H9 (cell line): ENCODE results near the gene CASP6. TPM values are rescaled to one million over a fixed set of nuclear protein-coding genes. Genes with fewer than 3 reads are reported as not detected.

Experiments used
- DNase-seq: peaks from one replicate; pipeline ENCODE4 v3.0.0-alpha.2; 2017
- H2AFZ ChIP-seq: one replicate; pipeline ENCODE4 v1.6.1; 2013; ENCODE audit warnings: mild to moderate bottlenecking, low read length, control low read depth, moderate library complexity
- H2AK5ac ChIP-seq: 2 replicates; pipeline ENCODE4 v1.6.1; 2013; ENCODE audit warnings: low read length, control low read depth, mixed read lengths; ENCODE audit not compliant: insufficient read length
- H2BK120ac ChIP-seq: one replicate; pipeline ENCODE4 v1.6.1; 2013; ENCODE audit warnings: low read depth, mild to moderate bottlenecking, low read length, control low read depth, inconsistent platforms; ENCODE audit not compliant: poor library complexity, severe bottlenecking
- H2BK12ac ChIP-seq: 2 replicates; pipeline ENCODE4 v1.6.1; 2013; ENCODE audit warnings: low read length, control low read depth, mixed read lengths, low read depth; ENCODE audit not compliant: insufficient read length
- H2BK15ac ChIP-seq: 2 replicates; pipeline ENCODE4 v1.6.1; 2013; ENCODE audit warnings: low read depth, low read length, control low read depth
- H2BK20ac ChIP-seq: one replicate; pipeline ENCODE4 v1.6.1; 2013; ENCODE audit warnings: low read depth, mild to moderate bottlenecking, low read length, control low read depth, inconsistent platforms; ENCODE audit not compliant: poor library complexity, severe bottlenecking
- H2BK5ac ChIP-seq: 2 replicates; pipeline ENCODE4 v1.6.1; 2013; ENCODE audit warnings: low read length, control low read depth, mixed read lengths; ENCODE audit not compliant: insufficient read length
- H3K14ac ChIP-seq: 2 replicates; pipeline ENCODE4 v1.6.1; 2013; ENCODE audit warnings: low read length, control low read depth; ENCODE audit not compliant: insufficient read depth
- H3K18ac ChIP-seq: 2 replicates; pipeline ENCODE4 v1.6.1; 2013; ENCODE audit warnings: low read depth, mild to moderate bottlenecking, mixed read lengths, low read length, control low read depth; ENCODE audit not compliant: insufficient read length
- H3K23ac ChIP-seq: 2 replicates; pipeline ENCODE4 v1.6.1; 2013; ENCODE audit warnings: low read length, control low read depth, mixed read lengths, low read depth; ENCODE audit not compliant: insufficient read length
- H3K23me2 ChIP-seq: 2 replicates; pipeline ENCODE4 v1.6.1; 2013; ENCODE audit warnings: low read depth, mild to moderate bottlenecking, mixed read lengths, low read length, control low read depth; ENCODE audit not compliant: insufficient read length, poor library complexity, severe bottlenecking
- H3K27ac ChIP-seq: 2 replicates; pipeline ENCODE4 v1.5.1; 2013; ENCODE audit warnings: low read length, control low read depth, mixed read lengths, low read depth; ENCODE audit not compliant: insufficient read length
- H3K27me3 ChIP-seq: 2 replicates; pipeline ENCODE4 v1.6.1; 2013; ENCODE audit warnings: low read length, control low read depth, inconsistent platforms; ENCODE audit not compliant: insufficient read depth
- H3K4ac ChIP-seq: 2 replicates; pipeline ENCODE4 v1.6.1; 2013; ENCODE audit warnings: low read depth, mild to moderate bottlenecking, control low read depth, inconsistent platforms, low read length, moderate library complexity
- H3K4me1 ChIP-seq: 2 replicates; pipeline ENCODE4 v1.6.1; 2013; ENCODE audit warnings: low read length, control low read depth, inconsistent platforms; ENCODE audit not compliant: insufficient read depth
- H3K4me2 ChIP-seq: 2 replicates; pipeline ENCODE4 v1.6.1; 2013; ENCODE audit warnings: low read length, control low read depth, mixed read lengths; ENCODE audit not compliant: insufficient read length, insufficient read depth
- H3K56ac ChIP-seq: 2 replicates; pipeline ENCODE4 v1.6.1; 2013; ENCODE audit warnings: low read depth, mild to moderate bottlenecking, mixed read lengths, low read length, control low read depth; ENCODE audit not compliant: insufficient read length
- H3K79me1 ChIP-seq: 2 replicates; pipeline ENCODE4 v1.6.1; 2013; ENCODE audit warnings: low read depth, mild to moderate bottlenecking, moderate library complexity, low read length, control low read depth, inconsistent platforms; ENCODE audit not compliant: insufficient read depth, poor library complexity, severe bottlenecking
- H3K79me2 ChIP-seq: 2 replicates; pipeline ENCODE4 v1.6.1; 2013; ENCODE audit warnings: low read length, control low read depth, inconsistent platforms; ENCODE audit not compliant: insufficient read depth
- H3K9ac ChIP-seq: 2 replicates; pipeline ENCODE4 v1.6.1; 2013; ENCODE audit warnings: low read length, control low read depth, mixed read lengths; ENCODE audit not compliant: insufficient read length; ENCODE audit errors: extremely low read depth
- H3K9me3 ChIP-seq: one replicate; pipeline ENCODE4 v1.6.1; 2013; ENCODE audit warnings: low read depth, low read length, inconsistent platforms; ENCODE audit not compliant: control insufficient read depth
- H3T11ph ChIP-seq: one replicate; pipeline ENCODE4 v1.6.1; 2013; ENCODE audit warnings: mild to moderate bottlenecking, low read length, control low read depth, inconsistent platforms
- H4K20me1 ChIP-seq: one replicate; pipeline ENCODE4 v1.6.1; 2013; ENCODE audit not compliant: control insufficient read depth, insufficient read length, insufficient read depth
- H4K5ac ChIP-seq: 2 replicates; pipeline ENCODE4 v1.6.1; 2013; ENCODE audit warnings: low read depth, mild to moderate bottlenecking, mixed read lengths, low read length, control low read depth; ENCODE audit not compliant: insufficient read length
- H4K8ac ChIP-seq: replicated peaks from 2 replicates; pipeline ENCODE4 v1.6.1; 2013; ENCODE audit warnings: low read length, control low read depth, mixed read lengths, low read depth; ENCODE audit not compliant: insufficient read length
- H4K91ac ChIP-seq: 2 replicates; pipeline ENCODE4 v1.6.1; 2013; ENCODE audit warnings: low read depth, mild to moderate bottlenecking, moderate library complexity, mixed read lengths, low read length, control low read depth; ENCODE audit not compliant: insufficient read length
- H3K27ac Mint-ChIP-seq, 3 experiments: 2 replicates in 2 of 3; 3 replicates in 1 of 3; pipeline ENCODE4 v1.8.0; 2020 to 2021; ENCODE audit warnings: mixed read lengths in 3 of 3, mild to moderate bottlenecking in 1 of 3, moderate library complexity in 1 of 3
- H3K27me3 Mint-ChIP-seq: 2 replicates; pipeline ENCODE4 v1.8.0; 2021; ENCODE audit warnings: low read depth, mild to moderate bottlenecking, moderate library complexity, mixed read lengths
- H3K36me3 Mint-ChIP-seq, 3 experiments: 2 replicates in 2 of 3; 3 replicates in 1 of 3; pipeline ENCODE4 v1.8.0; 2020 to 2021; ENCODE audit warnings: low read depth in 3 of 3, mixed read lengths in 3 of 3; ENCODE audit not compliant: insufficient read depth in 1 of 3
- H3K4me1 Mint-ChIP-seq, 2 experiments: 2 replicates each; pipeline ENCODE4 v1.8.0; 2020; ENCODE audit warnings: mixed read lengths in 2 of 2
- H3K4me3 Mint-ChIP-seq, 2 experiments: 2 replicates in 1 of 2; 3 replicates in 1 of 2; pipeline ENCODE4 v1.8.0; 2020 to 2021; ENCODE audit warnings: mild to moderate bottlenecking in 2 of 2, mixed read lengths in 2 of 2, moderate library complexity in 1 of 2
- H3K9me3 Mint-ChIP-seq, 2 experiments: 2 replicates in 1 of 2; 3 replicates in 1 of 2; pipeline ENCODE4 v1.8.0; 2020; ENCODE audit warnings: mild to moderate bottlenecking in 2 of 2, mixed read lengths in 2 of 2, moderate library complexity in 1 of 2
- CTCF ChIP-seq: fragments of 200-600 bp; sonication (generic); conservative IDR thresholded peaks from 3 replicates; pipeline ENCODE4 v1.8.0; 2021; ENCODE audit warnings: antibody characterized with exemption, mild to moderate bottlenecking
- WGBS: extraction: QIAGEN DNeasy Blood & Tissue Kit; methylation state at CpG from one replicate; pipeline ENCODE4 v1.1.7; 2013; ENCODE audit warnings: missing lambda C conversion rate, low lambda C conversion rate, mixed read lengths; ENCODE audit not compliant: insufficient read length; ENCODE audit errors: extremely low coverage; 5-methylcytosine and 5-hydroxymethylcytosine counted together
- total RNA-seq: library from RNA; stranded (reverse); gene quantifications from 2 replicates; pipeline ENCODE4 v1.2.1, GENCODE V29; 2021

Gene CASP6
- total RNA-seq, 1 experiment from 2014 or later: 25.2 TPM

DNA sequence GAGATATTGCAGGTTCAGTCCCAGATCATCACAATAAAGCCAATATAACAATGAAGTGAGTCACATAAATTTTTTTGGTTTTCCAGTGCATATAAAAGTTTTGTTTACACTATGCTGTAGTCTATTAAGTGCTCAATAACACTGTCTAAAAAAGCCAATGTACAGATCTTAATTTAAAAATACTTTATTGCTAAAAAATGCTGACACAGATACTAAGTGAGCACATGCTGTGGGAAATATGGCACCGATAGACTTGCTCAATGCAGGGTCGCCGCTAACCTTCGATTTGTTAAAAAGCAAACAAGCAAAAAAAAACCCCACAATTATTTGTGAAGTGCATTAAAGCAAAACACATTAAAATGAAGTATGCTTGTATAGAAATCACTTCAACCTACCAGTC lies 16.4 kb upstream of the CASP6 start:
- Histone ChIP-seq H3K27me3 (no peaks in the 10 kb centered on the region), H4K8ac (no peak overlapping the region), H2BK120ac (no peak overlapping the region), H3K18ac (no peak overlapping the region), H4K20me1 (no peaks in the 10 kb centered on the region), H2AFZ (no peak overlapping the region), H2BK5ac (no peak overlapping the region), H3K79me1 (peaks cover 2% of the 10 kb centered on the region), H3K14ac (no peak overlapping the region), H3K4me2 (no peak overlapping the region), H3K79me2 (peaks cover 8% of the 10 kb centered on the region; the same call in 1 of the 2 replicates), H2AK5ac (no peak overlapping the region), H3K4me1 (no peaks in the 10 kb centered on the region), H3K27ac (no peak overlapping the region), H3K23me2 (no peaks in the 10 kb centered on the region), H3K56ac (no peak overlapping the region), H3K9ac (no peak overlapping the region), H2BK12ac (no peak overlapping the region), H3K4ac (no peak overlapping the region), H4K91ac (no peak overlapping the region), H3K9me3 (no peaks in the 10 kb centered on the region), H3K23ac (no peak overlapping the region), H2BK20ac (no peak overlapping the region), H3T11ph (no peak overlapping the region), H4K5ac (no peak overlapping the region), H2BK15ac (no peak overlapping the region)
- Mint-ChIP-seq H3K27ac (no peak overlapping the region), H3K4me3 (no peak overlapping the region), H3K27me3 (no peaks in the 10 kb centered on the region), H3K4me1 (no peaks in the 10 kb centered on the region), H3K9me3 (no peaks in the 10 kb centered on the region), H3K36me3 (peaks cover 14 to 34% (median 33%) of the 10 kb centered on the region in 3 experiments; a peak in 6 of 7 replicates)
- TF ChIP-seq CTCF: no peak
- no CpG with 5 or more reads among the region's 4 CpGs for WGBS
- DNase-seq: no peak
